GM10266 (cell line): ENCODE data around the gene SLC15A3.
"Not testable (repeated sequence)": the region's sequence is repeated elsewhere in the genome, so short reads cannot be mapped to it uniquely, and the experiment has no call there.

Experiments used
- DNase-seq: peaks from one replicate; pipeline ENCODE4 v3.0.0; 2012; ENCODE audit errors: extremely low spot score
- TF ChIP-seq, protein P1 (sequence below): IDR thresholded peaks from 2 replicates; pipeline ENCODE4 v1.5.1; 2012; ENCODE audit warnings: mild to moderate bottlenecking, low read depth; ENCODE audit not compliant: control insufficient read depth, insufficient read depth; ENCODE audit errors: missing control alignments

The SLC15A3 gene

DNA sequence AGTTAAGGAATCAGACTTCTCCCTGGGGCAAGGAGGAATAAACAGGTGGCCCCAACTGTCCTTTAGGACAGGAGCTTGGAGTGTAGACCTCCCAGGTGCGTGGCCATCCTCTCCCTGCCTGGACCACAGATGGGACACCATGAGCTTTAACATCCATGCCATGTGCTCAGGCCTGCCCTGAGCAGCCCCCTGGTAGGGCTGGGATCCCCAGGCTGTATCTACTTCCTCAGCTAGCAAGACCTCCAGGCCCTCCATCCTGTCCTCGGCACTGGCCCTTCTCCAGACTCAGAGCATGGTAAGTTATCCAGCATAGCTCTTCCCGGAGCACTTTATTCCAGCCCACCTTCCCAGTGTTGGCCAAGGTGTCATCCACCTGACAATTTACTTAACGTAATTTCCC lies 25.2 kb upstream of the SLC15A3 start:
- DNase-seq: no peak
- TF ChIP-seq, protein P1, sequence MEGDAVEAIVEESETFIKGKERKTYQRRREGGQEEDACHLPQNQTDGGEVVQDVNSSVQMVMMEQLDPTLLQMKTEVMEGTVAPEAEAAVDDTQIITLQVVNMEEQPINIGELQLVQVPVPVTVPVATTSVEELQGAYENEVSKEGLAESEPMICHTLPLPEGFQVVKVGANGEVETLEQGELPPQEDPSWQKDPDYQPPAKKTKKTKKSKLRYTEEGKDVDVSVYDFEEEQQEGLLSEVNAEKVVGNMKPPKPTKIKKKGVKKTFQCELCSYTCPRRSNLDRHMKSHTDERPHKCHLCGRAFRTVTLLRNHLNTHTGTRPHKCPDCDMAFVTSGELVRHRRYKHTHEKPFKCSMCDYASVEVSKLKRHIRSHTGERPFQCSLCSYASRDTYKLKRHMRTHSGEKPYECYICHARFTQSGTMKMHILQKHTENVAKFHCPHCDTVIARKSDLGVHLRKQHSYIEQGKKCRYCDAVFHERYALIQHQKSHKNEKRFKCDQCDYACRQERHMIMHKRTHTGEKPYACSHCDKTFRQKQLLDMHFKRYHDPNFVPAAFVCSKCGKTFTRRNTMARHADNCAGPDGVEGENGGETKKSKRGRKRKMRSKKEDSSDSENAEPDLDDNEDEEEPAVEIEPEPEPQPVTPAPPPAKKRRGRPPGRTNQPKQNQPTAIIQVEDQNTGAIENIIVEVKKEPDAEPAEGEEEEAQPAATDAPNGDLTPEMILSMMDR: no peak

DNA sequence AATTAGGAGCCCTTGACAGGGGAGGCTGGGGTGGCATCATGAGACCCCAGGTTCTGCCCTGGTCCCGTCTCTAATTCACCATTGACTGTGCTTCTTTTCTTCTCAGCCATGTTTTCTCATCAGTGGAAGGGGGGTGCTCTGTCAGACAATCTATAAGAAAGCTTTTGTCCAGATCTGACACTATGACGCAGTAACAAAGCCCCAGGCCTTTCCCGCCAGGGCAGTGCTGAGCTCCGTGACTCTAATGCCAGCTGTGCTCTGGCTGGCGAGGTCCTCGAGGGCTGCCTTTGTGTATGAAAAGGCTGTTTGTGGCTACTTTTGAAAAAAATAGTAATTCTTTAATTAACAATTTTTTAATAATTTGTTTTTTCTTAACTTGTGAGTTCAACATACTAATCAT lies 22.8 kb upstream of the SLC15A3 start:
- TF ChIP-seq, protein P1: no peak
- no peak for DNase-seq

DNA sequence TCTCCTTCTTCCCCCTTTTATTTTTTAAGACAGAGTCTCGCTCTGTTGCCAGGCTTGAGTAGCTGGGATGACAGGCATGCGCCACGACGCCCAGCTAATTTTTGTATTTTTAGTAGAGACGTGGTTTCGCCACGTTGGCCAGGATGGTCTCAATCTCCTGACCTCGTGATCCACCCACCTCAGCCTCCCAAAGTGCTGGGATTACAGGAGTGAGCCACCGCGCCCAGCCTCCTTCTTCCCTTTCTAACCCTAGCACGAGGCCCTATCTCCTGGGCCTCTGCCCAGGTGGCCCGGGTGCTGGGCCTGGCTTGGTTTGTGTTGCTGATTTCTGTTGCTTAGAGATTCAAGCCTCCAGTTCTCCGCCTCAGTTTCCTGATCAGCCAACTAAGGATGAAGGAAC lies 22.3 kb upstream of the SLC15A3 start:
- DNase-seq: not testable (repeated sequence)

GRCh38 chr11:60973699-60974098 lies 21.7 kb upstream of the SLC15A3 start:
- TF ChIP-seq, protein P1: no peak
- DNase-seq: no peak

DNA sequence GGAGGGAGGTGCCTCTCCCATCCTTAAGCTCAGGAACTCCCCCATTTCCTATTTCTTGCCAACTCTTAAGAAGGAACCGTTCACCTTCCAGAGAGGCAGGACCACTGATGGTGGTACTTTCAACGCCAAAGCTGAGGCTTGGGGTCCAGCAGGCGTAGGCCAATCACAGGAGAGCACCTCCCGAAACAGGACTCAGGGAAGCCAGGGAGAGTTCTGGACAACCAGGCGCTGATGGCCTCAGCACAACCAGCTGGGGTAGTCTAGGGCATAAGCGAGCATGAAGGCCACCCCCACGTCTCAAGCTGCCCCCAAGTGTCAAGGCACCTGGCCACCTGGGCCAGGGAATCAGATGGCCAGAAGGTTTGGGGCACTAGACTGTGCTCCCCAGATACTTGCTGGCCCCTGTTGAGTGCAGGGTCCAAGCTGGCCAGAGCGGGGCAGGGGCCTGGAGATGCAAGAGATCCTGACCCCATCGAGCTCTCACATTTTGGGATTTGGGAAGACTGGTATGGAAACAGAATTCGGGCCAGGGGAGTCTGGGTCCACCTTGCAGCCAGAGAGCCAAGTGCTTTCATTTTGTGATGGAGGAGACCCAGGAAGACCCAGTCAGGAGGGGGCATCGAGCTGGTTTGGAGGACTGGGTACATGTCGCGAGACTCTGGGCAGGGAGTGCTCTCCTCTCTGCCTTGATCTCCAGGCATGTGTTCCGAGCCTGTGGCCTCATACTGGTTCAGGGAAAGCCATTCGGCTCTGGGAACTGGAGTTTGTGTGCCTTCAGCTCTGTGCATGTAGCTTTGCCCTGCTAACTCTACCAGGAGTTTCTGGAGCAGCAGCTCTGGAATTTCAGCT lies 20.4 kb upstream of the SLC15A3 start:
- TF ChIP-seq, protein P1: no peak
- DNase-seq: no peak

- TF ChIP-seq, protein P1: no peak
- no peak for DNase-seq
Measured at GRCh38 chr11:60971520-60971919, 19.5 kb upstream of the SLC15A3 start, which contains the start of gene CD6. TSS of gene CD6 (plus strand) at chr11:60971680. CDS start at chr11:60971866, 186 bp downstream.

GRCh38 chr11:60970890-60971289 lies 18.9 kb upstream of the SLC15A3 start:
- TF ChIP-seq, protein P1: no peak
- DNase-seq: no peak
